GM21528 (cell line): ENCODE data around the gene SPHKAP.
"Not testable (repeated sequence)": the region's sequence is repeated elsewhere in the genome, so short reads cannot be mapped to it uniquely, and the experiment has no call there.

Source experiments
- ATAC-seq: cut with Tn5 transposase; IDR thresholded peaks from one replicate; pipeline ENCODE4 v1.9.1; 2021; ENCODE audit warnings: mild to moderate bottlenecking, moderate library complexity; ENCODE audit not compliant: unreplicated experiment, low FRiP score

Gene SPHKAP

DNA sequence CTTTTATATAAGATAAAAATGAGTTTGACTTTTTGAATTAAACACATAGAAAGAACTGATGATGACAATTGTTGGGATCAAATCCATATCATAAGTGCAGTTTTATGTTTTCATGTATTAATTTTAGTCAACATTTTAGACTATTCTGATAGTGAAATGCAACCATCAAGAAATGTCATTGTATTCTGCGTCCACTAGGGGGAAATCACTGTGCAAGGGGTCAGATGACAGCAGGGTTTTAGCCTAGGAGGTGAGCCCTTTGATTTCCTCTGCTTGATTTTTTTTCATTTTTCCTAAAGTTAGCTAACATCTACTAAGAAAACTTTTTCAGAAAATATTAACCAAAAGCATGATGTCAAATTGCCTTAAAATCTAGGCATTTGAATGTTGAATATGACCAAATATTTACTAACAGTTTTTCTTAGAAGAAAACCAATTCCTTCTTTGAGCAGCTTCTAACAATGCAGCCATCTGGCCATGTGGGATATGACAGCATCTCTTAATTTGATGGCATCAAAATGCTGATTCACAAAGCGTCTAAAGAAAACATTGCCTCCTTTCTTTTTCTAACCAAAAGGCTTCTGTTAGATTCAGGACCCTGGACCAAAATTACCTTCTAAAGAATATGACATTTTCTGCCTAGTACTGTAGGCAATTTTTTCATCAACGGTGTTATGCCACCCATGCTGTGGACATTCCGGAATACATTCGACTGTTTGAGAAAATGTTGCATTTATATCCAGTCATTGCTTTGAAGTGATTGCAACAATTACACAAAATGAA, 141.5 kb downstream of the SPHKAP start:
- peak; percentile 82 for ATAC-seq

DNA sequence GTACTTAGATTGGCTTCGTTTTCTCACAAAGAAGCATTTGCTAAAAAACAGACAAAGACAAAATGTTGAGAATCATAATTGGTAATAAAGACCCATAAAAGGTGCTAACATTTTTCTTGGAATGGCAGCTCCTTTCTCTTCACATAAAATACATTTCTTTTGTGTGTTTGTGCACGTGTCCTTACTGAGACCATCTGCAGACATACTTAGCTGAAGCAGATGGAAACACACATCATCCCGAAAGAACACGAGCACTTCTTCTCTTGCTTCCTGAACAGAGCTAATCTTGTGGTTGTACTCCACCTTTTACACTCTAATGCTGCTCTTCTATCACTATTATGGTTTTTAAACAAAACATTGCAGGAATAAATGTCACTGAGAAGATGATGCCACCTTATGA, 142.5 kb downstream of the SPHKAP start:
- ATAC-seq = no peak

DNA sequence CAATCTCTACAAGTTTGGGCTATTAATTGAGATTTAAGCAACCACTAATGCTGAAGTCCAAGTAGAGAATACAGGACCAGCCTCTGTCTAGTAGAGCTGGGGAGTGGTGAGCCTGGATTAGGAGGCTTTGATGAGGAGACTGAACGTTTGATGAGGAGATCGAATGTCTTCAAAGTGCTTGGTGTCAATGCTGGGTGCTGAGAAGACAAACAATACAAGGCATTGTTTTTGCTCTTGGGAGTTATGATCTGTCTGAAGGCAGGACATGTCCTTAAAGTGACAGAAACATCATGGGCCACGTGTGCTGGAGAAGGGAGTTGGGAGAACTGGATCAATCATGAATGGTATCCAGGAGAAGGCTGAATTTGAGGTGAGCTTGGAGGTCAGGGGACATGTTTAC, 143.6 kb downstream of the SPHKAP start:
- ATAC-seq = no peak

DNA sequence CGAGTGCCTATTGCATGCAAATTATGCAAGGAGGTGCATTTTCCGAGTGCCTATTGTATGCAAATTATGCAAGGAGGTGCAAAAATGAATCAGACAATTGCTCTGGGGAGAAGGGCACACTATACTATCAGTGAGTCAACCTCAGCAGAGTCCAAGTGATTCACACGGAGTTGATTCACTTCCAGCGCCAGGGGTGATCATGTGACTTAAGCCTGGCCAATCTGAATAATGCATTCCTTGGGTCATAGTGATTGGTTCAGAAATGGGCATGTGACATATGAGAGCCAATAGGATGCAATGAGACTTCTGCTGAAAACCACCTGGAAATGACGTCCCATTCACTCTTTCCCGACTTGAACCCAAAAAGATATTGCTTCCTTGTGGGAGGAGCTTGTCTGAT, 157.9 kb downstream of the SPHKAP start:
- no peak for ATAC-seq

DNA sequence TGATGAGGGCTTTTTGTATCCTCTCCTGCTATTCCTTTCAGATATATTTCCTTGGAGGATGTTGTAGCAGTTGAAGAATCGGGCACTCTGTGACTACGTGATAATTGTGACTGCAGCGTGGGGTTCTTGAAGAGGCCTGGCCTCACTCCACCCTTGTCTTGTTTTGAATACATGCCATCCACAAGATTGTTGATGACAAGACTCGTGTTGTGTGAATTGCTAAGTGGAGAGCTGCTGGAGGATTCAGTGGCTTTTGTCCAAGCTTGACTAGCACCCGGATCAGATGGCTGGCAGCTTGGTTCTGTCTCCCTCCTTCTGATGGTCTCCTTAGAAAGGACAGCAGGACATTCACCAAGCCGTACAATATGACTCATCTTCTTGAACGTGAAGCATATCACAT, 163.2 kb downstream of the SPHKAP start:
- no peak for ATAC-seq

DNA sequence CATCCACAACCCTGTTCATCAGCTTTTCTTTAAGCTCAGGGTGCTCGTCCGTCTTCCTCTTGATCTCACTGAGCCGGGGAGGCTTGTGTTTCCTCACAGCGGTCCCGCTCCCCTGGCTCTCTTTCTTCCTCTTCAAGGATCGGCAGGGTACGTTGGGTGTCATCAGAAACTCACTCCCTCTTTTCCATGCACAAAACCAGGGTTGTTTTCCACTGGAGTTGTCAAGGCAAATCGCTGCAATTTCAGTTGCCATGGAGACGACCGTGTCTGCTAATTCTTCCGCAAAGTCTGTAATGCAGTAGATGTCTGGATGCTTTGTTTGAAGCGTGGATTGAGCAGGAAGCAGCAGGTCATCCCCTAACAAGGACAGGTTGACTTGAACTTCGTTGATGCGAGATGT, 163.7 kb downstream of the SPHKAP start:
- no peak for ATAC-seq

DNA sequence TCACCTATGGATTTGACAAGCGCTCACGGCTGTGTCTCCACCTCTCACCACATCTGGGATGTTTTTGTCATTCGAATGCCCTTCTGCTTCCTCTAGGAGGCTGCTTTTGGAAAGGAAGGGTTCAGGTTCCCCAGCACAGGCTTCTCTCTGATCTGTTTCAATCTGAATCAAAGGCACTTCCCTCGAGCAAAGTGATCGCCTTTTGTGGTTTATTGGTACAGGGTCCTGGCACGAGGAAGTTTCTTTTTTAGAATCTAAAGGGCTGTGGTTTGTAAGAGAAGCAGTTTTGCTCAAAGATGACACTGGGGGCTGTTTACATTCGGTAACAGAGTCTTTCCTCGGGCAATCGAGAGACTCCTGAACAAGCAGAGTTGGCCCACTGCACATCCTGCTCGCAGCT, 165.1 kb downstream of the SPHKAP start:
- no peak for ATAC-seq

DNA sequence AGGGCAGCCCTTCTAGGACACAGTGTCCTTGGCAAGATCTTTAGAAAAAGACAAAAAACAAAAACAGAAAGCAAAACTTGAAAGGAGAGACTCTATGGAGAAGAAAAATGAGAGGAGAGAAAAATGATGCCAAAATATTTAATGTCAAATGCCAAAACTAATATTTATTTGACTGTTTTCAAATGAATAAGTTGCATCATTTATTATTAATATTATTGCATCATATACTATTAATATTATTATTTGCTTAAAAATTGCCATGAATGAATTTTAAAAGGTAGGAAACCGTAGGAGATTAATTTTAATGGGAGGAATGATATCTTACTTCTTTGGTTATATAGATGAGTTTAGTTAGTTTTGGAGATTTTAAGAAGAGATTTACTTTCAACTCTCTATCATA, 165.7 kb downstream of the SPHKAP start:
- no peak for ATAC-seq

DNA sequence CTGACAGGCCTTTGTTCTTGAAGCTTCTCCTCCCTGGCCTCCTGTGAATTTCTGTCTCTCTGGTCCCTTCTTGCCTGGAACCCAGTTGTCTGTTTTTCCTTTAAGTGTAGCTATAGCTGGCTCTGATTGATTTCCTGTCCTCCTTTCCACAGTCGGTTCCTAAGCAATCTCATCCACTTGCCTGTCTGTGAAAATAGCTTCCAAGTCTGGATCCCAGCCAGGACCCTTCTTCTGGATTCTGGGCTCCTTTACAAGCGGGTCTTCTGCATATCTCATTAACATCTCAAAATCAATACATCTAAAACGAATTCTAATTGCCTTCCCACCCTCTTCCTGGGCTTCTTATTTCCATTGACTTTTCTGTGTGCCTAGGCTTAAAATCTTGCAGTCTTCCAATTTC, 185.1 kb downstream of the SPHKAP start:
- no peak for ATAC-seq

DNA sequence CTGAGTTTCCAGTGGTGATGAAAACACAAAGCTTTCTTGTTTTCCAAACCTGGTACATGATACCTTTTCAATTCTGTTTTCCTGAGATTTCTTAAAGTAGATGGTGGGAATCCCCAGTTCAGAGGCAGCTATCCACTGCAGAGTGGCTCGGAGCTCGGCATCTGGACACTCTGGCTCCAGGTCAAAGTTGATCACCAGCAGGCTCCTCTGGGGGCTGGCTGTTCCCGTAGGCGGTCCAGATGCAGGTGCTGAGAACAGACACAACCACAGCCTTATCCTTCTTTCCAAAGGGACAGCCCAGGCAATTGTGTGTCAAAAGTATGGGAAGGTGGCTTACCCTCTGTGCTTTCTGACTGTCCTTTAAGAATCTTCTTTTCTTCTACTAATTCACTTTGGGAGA, 190.6 kb downstream of the SPHKAP start:
- no peak for ATAC-seq

DNA sequence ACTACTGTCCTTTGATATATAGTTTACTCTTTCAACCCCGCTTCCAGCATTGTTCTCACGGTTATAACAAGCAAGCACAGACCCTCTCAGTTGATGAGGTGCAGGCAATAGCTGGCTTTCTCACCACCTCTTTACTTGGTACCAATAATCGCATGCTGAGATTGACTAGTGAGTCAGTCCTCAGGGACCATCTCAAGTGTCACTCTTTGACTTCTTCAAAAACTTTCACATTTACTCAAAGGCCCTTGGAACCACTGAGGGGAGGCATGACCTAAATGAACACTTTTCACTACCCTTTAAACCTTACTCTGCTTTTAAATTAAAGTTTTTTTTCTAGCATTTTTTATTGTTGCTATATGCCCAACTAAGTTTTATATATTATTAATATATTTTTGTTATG, 208.2 kb downstream of the SPHKAP start:
- no peak for ATAC-seq

DNA sequence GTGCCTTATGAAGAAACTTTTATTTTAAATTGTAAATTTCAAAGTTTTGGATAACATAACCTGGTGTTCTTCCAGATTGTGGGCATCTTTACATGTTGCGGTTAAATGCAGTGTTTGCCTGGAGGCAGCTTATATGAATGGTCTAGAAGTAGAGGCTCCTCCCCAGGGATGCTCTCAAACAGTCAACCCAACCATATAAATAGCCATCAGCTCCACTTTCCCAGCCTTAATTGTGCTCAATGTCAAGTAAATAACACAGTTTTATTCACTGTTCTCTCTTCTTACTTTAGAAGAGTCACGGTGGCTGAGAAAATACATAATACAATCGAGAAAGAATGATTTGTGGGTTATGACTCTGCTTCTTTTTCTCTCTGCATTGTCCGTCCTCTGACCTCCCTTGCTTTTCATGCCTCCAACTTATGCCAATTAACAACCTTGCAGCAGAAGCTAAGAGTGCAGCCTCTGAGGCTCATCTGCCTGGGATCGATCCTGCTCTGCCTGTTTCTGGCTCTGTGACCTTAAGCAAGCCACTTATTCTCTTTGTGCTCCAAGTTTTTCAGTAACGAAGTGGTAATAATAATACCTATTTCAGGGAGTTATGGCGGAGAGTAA, 209.8 kb downstream of the SPHKAP start:
- ATAC-seq = no peak

DNA sequence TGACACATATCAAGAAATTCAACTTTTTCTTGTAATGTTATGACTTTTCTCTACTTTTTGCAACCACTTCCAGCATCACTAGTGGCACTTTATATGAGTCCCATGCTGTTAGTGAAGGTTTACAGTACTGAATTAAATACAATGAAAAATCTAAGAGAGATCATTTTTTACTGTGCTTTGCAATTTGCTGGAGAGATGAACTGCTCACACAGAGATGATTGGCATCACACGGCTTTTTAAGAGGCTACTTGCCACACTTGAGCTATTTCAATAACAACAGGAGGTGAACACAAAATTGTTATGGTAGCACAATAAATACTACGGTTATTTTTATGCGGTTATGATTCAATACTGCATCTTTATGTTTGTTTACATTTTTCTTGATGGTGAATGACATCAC, 221.2 kb downstream of the SPHKAP start:
- ATAC-seq = no peak

DNA sequence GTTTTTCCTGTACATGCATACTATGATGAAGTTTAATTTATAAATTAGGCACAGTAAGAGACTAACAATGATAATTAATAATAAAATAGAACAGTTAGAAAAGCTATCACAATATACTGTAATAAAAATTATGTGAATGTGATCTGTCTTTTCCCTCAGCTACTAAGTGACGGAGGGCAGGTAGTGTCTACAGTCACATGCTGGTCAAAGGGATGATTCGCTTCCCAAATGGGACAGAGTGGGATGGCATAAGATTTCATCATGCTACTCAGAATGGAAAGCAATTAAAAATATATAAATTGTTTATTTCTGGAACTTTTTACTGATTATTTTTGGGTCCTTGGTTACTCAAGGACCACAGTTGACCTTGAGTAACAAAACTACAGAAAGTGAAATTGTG, 238.5 kb downstream of the SPHKAP start:
- no peak for ATAC-seq

DNA sequence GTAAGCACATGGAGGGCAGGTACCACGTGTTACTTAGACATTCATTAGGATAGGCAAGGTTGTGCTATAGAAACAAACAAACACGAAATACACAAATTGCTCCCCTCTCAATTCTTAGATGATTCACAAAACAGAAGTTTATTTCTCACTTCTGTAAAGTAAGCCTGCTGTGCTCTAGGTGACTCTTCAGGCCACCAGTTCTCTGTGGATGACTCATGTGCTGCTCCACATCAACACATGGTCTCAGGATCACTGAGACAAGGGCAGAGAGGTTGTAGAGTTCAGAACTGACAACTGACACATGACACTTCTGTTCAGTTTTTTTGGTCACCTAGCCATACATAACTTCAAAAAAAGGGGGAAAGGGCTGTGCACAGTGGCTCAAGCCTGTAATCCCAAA, 239.5 kb downstream of the SPHKAP start:
- no peak for ATAC-seq

DNA sequence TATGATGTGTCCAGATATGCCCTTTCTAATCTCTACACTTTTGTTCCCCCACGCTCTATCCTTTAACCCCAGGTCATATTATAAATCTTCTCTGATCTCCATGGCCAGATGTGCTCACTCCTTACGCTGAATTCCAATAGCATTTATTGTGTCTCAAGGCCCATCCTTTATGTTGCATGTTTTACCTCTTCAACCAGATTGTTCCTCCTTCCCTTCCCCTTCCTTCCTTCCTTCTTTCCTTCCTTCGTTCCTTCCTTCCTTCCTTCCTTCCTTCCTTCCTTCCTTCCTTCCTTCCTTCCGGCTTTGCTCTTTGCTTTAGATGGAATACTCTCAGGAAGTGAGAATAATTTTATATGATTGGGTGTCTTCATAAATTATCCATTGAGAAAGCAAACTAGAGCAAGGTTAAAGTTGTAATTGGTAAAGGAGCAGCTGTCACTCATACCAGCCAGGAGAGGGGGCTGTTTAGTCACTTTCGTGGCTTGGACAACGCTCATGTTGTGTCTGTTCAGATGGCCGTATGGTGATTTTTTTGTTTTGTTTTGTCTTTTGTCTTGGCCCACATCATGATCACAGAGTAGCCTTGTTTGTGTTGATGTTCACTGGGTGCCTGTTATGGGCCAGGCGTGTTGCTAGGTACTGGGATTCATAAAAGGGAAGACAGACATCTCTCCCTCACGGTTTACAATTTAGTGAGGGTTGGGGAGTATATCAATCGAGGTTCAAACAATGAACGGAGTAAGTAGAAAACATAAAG, 242.0 kb downstream of the SPHKAP start:
- ATAC-seq = no peak

DNA sequence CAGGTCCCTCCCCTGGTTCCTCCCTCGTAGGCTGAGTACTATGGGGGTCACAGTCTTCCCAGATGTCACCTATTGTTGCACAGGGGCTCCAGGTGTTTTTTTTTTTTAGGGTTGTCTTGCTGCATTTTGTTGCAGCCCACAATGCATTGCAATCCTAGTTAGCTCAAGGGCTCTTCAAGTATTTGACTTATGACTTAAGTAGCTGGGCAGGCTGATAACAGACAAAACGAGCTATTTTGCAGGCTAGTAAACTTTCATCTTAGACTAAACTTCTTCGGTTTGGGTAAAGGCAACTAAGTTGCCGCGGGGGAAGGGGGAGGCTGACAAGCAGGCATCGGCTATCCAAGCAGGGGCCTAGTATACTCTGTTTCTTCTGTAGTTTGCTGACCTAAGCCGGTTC, 245.2 kb downstream of the SPHKAP start:
- ATAC-seq = not testable (repeated sequence)

DNA sequence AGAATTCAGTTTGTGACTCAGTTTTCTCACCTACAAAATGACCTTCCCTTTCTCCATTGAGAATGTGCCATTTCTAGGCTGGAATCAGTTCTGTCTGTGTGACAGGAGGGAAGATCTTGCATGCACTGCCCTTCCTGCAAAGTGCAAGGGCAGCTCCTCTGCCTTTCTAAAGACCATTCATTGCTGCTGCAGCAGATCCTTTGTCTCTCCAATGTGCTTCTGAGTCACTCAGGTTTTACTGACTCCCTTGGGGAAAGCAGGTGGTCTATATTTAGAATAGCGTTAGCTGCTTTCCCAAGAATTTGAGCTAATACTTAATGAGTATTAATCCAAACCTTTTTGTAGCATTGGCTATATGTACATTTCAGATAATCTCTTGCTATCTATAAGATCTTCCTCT, 247.6 kb downstream of the SPHKAP start:
- ATAC-seq = no peak

DNA sequence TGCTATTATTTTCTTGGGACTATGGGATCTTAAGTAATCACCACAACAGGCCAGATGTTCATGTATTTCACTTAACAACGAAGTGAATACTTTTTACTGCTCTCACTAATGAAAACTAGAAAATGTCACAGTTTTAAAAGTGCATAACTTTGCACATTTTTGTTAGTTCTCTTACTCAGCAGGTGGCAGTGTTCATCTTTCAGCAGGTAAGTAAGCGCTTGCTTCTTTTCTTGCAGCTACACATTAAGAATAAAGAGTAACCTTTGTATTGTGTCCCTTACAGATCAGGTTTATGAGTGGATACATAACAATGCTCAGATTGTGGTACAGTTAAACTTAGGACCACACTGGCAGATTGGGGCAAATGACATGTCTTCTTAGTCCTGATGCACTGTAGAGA, 249.1 kb downstream of the SPHKAP start:
- ATAC-seq = no peak

DNA sequence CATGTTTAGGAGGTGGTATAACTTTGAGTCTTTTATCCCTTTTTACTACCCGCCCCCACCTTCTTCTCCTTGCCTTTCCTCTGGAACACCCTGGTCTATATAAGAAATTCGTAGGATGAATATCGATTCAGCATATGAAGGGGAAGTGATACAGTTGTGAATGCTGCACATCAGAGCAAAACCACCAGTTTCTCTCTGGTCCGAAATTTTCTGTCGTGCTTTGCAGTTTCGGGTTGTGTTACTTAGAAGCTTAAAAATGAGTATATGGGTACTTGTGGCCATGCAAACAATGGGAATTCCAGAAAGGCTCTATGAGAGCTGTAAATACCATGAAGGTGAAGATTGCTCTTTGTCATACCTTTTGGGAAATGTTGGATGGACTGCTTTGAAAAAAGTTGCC, 249.5 kb downstream of the SPHKAP start:
- ATAC-seq = no peak
